ENCODE measurements around the gene ARHGAP35.

Gene ARHGAP35

GRCh38 chr19:46904114-46905060, 43.6 kb downstream of the ARHGAP35 start:
- no peak for DNase-seq

DNA sequence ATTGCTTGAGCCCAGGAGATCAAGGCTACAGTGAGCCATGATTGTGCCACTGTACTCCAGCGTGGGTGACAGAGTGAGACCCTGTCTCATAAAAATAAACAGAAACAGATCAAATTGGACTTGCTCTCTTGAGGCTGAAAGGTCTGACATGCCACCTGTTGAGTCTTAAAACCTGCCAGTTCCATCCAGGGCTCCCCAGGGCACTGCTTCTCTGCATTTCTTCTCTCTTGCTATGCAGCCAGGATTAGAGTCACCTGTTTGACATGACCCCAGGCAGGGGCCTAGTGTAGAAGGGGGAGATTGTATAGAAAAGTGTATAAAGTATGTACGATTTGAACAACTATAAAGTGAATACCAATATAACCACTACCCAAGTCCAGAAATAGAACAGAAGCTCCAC, 45.4 kb downstream of the ARHGAP35 start:
- DNase-seq, result no peak

DNA sequence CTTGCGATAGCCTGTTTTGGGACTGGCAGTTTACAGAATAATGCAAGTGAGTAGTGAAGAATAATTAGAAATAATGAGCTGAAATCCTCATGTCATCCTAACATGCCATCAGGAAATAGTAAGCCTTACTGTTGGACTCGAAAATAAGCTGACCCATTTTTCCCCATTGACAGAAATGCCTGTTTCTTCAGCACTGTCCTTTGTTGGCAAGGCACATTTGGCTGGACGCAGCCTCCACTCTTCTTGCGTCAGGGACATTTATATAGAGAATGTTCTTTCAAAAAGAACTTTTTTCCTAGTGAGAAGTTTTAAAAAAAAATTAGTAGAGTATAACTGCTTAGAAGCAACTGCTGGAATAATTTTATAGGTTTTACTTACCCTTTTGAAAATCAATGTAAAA, 47.1 kb downstream of the ARHGAP35 start:
- DNase-seq, result no peak

DNA sequence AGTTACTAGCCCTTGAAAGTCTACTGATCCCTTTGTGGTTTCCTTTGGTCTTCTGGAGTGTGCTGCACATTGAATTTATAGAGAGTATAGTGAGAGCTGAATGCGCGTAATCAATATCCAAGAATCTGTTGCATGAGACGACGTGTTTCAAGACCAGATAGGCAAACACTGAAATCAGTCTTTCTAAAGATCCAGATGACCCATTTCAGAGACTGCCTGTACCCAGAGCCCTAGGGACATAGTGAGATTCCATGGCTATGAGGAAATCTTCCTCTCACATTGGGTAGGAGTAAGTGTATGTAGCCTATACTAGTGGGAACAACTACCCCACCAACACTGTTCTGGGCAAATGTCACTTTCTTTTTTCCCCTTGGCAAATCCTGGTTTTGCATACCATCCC, 48.6 kb downstream of the ARHGAP35 start:
- no peak for DNase-seq
